Stimulated activated CD4-positive, alpha-beta T cell treated with anti-CD3 and anti-CD28 coated beads, Interleukin-15, amount 100 ng/mL, for 1 hour (primary cell): ENCODE data around the gene FIS1.
"Not testable (repeated sequence)": the region's sequence is repeated elsewhere in the genome, so short reads cannot be mapped to it uniquely, and the experiment has no call there.

Experiments
- DNase-seq, 2 donors: peaks; one replicate each; pipeline ENCODE4 v3.0.0-alpha.2; 2020; ENCODE audit warnings: low read depth in 1 of 2, low spot score in 1 of 2

FIS1 gene

GRCh38 chr7:101205901-101206664 lies 38.8 kb downstream of the FIS1 start:
- no peak for DNase-seq

GRCh38 chr7:101203740-101204738 lies 40.8 kb downstream of the FIS1 start:
- not testable (repeated sequence) for DNase-seq

GRCh38 chr7:101202603-101202918 lies 42.3 kb downstream of the FIS1 start:
- DNase-seq, result no peak

- no peak for DNase-seq
Observed at GRCh38 chr7:101201695-101202602, 42.9 kb downstream of the FIS1 start.

- no peak for DNase-seq
Observed at GRCh38 chr7:101200862-101201599, 43.9 kb downstream of the FIS1 start, which contains the start of gene MOGAT3. TSS of gene MOGAT3 (minus strand) at chr7:101201036. CDS start at chr7:101200854, 182 bp downstream.

GRCh38 chr7:101200504-101200861 lies 44.4 kb downstream of the FIS1 start:
- DNase-seq, result no peak

GRCh38 chr7:101199522-101199921 lies 45.4 kb downstream of the FIS1 start:
- DNase-seq, result not testable (repeated sequence)

GRCh38 chr7:101198476-101198875 lies 46.4 kb downstream of the FIS1 start:
- DNase-seq, result no peak

GRCh38 chr7:101197991-101198390 lies 46.9 kb downstream of the FIS1 start:
- DNase-seq, result no peak

GRCh38 chr7:101195884-101196283 lies 49.0 kb downstream of the FIS1 start:
- DNase-seq, result no peak
